ENCODE data around the gene DECR2. TPM values are rescaled to one million over a fixed set of nuclear protein-coding genes. Genes with fewer than 3 reads are reported as not detected.
A peak's percentile ranks its signal among the peaks of the same experiment; 100 is the strongest.

Gene DECR2
- total and polyA plus RNA-seq, 9 of the 15 experiments (the other 6 are each of a cell fraction or from before 2014, with no cell fraction given) = 1.0 to 31.9 (median 10.3) TPM

DNA sequence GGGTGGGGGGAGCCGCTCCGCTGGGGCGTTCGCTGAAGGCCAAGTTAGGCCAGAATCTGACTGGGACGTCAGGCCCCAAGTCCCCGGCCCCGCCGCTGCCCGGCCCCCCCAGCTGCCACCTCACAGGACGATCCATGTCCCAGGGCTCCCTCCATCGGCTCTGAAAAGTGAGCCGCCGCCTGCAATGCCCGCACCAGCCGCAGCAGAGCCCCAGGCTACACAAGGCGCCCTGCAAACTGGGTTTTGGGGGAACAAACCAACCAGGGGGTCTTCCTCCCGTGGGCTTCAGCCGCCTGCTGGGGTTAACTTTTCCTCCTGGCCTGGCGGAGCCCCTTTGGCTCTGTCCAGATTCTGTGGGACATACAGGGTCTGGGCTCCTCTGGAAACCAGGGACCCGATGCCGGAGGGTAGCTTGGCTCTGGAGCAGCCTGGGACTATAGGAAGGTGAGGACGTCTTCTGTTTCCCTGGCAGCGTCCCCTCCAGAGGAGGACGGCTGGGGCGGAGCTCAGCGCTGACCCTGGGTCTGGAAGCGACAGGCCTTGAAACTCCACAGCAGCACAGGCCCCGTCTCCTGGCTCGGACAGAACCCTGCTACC, 3.9 kb upstream of the DECR2 start (continued):
- TF ChIP-seq YY1 (IDR thresholded peaks at IDR 0.05; ENCODE audit: borderline replicate concordance in 1 of 3, control insufficient read depth in 1 of 3, extremely low read depth in 1 of 3, insufficient read depth in 3 of 3, insufficient read length in 1 of 3, insufficient replicate concordance in 2 of 3, low read depth in 1 of 3, low read length in 2 of 3) (peak in 1 of 3 experiments; percentile 29), EGR1 (conservative IDR thresholded peaks at IDR 0.05) (no peak), IRF2 (CRISPR knock-in tag; IDR thresholded peaks at IDR 0.05) (no peak), L3MBTL2 (IDR thresholded peaks at IDR 0.05) (no peak), ZNF263 (CRISPR knock-in tag; IDR thresholded peaks at IDR 0.05; ENCODE audit: borderline replicate concordance) (no peak), SOX6 (IDR thresholded peaks at IDR 0.05) (no peak), NR4A1 (CRISPR knock-in tag; IDR thresholded peaks at IDR 0.05) (no peak), NR4A1 (tag; IDR thresholded peaks at IDR 0.05) (no peak), ZNF253 (CRISPR knock-in tag; conservative IDR thresholded peaks at IDR 0.05) (no peak), MIER1 (IDR thresholded peaks at IDR 0.05; ENCODE audit: low read depth) (no peak), KAT7 (CRISPR knock-in tag; IDR thresholded peaks at IDR 0.05; ENCODE audit: borderline replicate concordance) (0 out of 2 replicates have a peak, but pooled peaks have one; percentile 34), CBFA2T3 (IDR thresholded peaks at IDR 0.05) (no peak), TCF3 (CRISPR knock-in tag; IDR thresholded peaks at IDR 0.05) (0 out of 2 replicates have a peak, but pooled peaks have one; percentile 8), SETDB1 (IDR thresholded peaks at IDR 0.05; ENCODE audit: low read length) (no peak), CBX5 (IDR thresholded peaks at IDR 0.05; ENCODE audit: borderline replicate concordance, low read depth) (no peak), RBM17 (IDR thresholded peaks at IDR 0.05; ENCODE audit: borderline replicate concordance, low read depth, low read length) (no peak), THRAP3 (IDR thresholded peaks at IDR 0.05; ENCODE audit: borderline replicate concordance) (no peak), ZC3H4 (CRISPR knock-in tag; IDR thresholded peaks at IDR 0.05; ENCODE audit: borderline replicate concordance) (no peak), KAT2B (IDR thresholded peaks at IDR 0.05; ENCODE audit: low read depth, low read length) (no peak)
- TF ChIP-seq, protein P1, sequence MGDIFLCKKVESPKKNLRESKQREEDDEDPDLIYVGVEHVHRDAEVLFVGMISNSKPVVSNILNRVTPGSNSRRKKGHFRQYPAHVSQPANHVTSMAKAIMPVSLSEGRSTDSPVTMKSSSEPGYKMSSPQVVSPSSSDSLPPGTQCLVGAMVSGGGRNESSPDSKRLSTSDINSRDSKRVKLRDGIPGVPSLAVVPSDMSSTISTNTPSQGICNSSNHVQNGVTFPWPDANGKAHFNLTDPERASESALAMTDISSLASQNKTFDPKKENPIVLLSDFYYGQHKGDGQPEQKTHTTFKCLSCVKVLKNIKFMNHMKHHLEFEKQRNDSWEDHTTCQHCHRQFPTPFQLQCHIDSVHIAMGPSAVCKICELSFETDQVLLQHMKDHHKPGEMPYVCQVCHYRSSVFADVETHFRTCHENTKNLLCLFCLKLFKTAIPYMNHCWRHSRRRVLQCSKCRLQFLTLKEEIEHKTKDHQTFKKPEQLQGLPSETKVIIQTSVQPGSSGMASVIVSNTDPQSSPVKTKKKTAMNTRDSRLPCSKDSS (IDR thresholded peaks at IDR 0.05; ENCODE audit: low read depth, partially characterized antibody) = no peak
- TF ChIP-seq, protein P2, sequence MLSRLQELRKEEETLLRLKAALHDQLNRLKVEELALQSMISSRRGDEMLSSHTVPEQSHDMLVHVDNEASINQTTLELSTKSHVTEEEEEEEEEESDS (CRISPR knock-in tag; IDR thresholded peaks at IDR 0.05) = no peak
- TF ChIP-seq, protein P3, sequence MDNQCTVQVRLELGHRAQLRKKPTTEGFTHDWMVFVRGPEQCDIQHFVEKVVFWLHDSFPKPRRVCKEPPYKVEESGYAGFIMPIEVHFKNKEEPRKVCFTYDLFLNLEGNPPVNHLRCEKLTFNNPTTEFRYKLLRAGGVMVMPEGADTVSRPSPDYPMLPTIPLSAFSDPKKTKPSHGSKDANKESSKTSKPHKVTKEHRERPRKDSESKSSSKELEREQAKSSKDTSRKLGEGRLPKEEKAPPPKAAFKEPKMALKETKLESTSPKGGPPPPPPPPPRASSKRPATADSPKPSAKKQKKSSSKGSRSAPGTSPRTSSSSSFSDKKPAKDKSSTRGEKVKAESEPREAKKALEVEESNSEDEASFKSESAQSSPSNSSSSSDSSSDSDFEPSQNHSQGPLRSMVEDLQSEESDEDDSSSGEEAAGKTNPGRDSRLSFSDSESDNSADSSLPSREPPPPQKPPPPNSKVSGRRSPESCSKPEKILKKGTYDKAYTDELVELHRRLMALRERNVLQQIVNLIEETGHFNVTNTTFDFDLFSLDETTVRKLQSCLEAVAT (IDR thresholded peaks at IDR 0.05) = no peak
- TF ChIP-seq, protein P4, sequence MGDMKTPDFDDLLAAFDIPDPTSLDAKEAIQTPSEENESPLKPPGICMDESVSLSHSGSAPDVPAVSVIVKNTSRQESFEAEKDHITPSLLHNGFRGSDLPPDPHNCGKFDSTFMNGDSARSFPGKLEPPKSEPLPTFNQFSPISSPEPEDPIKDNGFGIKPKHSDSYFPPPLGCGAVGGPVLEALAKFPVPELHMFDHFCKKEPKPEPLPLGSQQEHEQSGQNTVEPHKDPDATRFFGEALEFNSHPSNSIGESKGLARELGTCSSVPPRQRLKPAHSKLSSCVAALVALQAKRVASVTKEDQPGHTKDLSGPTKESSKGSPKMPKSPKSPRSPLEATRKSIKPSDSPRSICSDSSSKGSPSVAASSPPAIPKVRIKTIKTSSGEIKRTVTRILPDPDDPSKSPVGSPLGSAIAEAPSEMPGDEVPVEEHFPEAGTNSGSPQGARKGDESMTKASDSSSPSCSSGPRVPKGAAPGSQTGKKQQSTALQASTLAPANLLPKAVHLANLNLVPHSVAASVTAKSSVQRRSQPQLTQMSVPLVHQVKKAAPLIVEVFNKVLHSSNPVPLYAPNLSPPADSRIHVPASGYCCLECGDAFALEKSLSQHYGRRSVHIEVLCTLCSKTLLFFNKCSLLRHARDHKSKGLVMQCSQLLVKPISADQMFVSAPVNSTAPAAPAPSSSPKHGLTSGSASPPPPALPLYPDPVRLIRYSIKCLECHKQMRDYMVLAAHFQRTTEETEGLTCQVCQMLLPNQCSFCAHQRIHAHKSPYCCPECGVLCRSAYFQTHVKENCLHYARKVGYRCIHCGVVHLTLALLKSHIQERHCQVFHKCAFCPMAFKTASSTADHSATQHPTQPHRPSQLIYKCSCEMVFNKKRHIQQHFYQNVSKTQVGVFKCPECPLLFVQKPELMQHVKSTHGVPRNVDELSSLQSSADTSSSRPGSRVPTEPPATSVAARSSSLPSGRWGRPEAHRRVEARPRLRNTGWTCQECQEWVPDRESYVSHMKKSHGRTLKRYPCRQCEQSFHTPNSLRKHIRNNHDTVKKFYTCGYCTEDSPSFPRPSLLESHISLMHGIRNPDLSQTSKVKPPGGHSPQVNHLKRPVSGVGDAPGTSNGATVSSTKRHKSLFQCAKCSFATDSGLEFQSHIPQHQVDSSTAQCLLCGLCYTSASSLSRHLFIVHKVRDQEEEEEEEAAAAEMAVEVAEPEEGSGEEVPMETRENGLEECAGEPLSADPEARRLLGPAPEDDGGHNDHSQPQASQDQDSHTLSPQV (IDR thresholded peaks at IDR 0.05) = no peak

Measured in K562 (cell line).